Endothelial cell of umbilical vein (primary cell): ENCODE results near the gene ACOT13. TPM values are rescaled to one million over a fixed set of nuclear protein-coding genes. Genes with fewer than 3 reads are reported as not detected.

ENCODE experiments used
- BruUV-seq: library from RNA; stranded (reverse); fragments of 400-500 nt; replicated peaks from 2 replicates; lab custom pipeline; 2021; lab: Mats Ljungman, UMichigan
- CTCF ChIA-PET: fragments of 300-600, 350-600 bp; sonication (Branson Sonifier 250); formaldehyde crosslinking; loops from one replicate; lab custom pipeline; 2021; ENCODE audit warnings: antibody characterized with exemption, inconsistent platforms; lab: Charles Lee
- POLR2A ChIA-PET: fragments of 300-600, 350-600 bp; sonication (Branson Sonifier 250); formaldehyde crosslinking; loops from one replicate; lab custom pipeline; 2021; ENCODE audit warnings: antibody characterized with exemption, inconsistent platforms; lab: Charles Lee
- DNase-seq: peaks from one replicate; pipeline ENCODE4 v3.0.0-alpha.2; 2011; ENCODE audit warnings: low read depth, low spot score
- FAIRE-seq: peaks from 2 replicates; lab custom pipeline; 2011; peaks lifted over from hg19 to GRCh38; lab: Jason Lieb, UNC
- H2AFZ ChIP-seq: 2 replicates; pipeline ENCODE4 v1.6.0; 2012; ENCODE audit warnings: low read depth, low read length, control low read depth, inconsistent platforms
- H3K27ac ChIP-seq: 2 replicates; pipeline ENCODE4 v1.5.1; 2011; ENCODE audit warnings: low read depth, mild to moderate bottlenecking, control low read depth, low read length, moderate library complexity; ENCODE audit not compliant: insufficient read depth
- H3K27me3 ChIP-seq, 2 experiments: 2 replicates each; pipeline versions ENCODE4 v1.6.0 to v1.6.1; 2011; ENCODE audit warnings: low read length in 2 of 2, mixed read lengths in 1 of 2; ENCODE audit not compliant: control insufficient read depth in 2 of 2, insufficient read depth in 2 of 2
- H3K36me3 ChIP-seq, 2 experiments: 2 replicates in 1 of 2; 3 replicates in 1 of 2; pipeline ENCODE4 v1.5.1; 2011; ENCODE audit warnings: low read length in 2 of 2, mild to moderate bottlenecking in 1 of 2, moderate library complexity in 1 of 2; ENCODE audit not compliant: control insufficient read depth in 2 of 2, insufficient read depth in 2 of 2; ENCODE audit errors: extremely low read depth in 1 of 2
- H3K4me1 ChIP-seq: 3 replicates; pipeline ENCODE4 v1.5.1; 2011; ENCODE audit warnings: mild to moderate bottlenecking, low read length; ENCODE audit not compliant: control insufficient read depth, insufficient read depth; ENCODE audit errors: extremely low read depth
- H3K4me2 ChIP-seq: 2 replicates; pipeline ENCODE4 v1.6.1; 2011; ENCODE audit warnings: low read length, control low read depth, mixed read lengths; ENCODE audit not compliant: insufficient read depth
- H3K4me3 ChIP-seq, 3 experiments: fragments of 200-600 bp in 1 of 3; sonication (generic), shearing (Covaris generic) in 1 of 3; replicated peaks in 1 of 3; 2 replicates each; pipeline ENCODE4 v1.5.1; 2011 to 2016; ENCODE audit warnings: control low read depth in 3 of 3, low read length in 3 of 3, mild to moderate bottlenecking in 2 of 3, inconsistent platforms in 1 of 3, low read depth in 1 of 3, moderate library complexity in 1 of 3; ENCODE audit not compliant: insufficient read depth in 1 of 3
- H3K79me2 ChIP-seq: 2 replicates; pipeline ENCODE4 v1.6.0; 2012; ENCODE audit warnings: low read length, inconsistent platforms; ENCODE audit not compliant: control insufficient read depth, insufficient read depth
- H3K9ac ChIP-seq: replicated peaks from 2 replicates; pipeline ENCODE3; 2011; ENCODE audit warnings: low read length, control low read depth; ENCODE audit not compliant: insufficient read depth; ENCODE audit errors: extremely low read depth
- H3K9me1 ChIP-seq: replicated peaks from 3 replicates; pipeline ENCODE4 v1.6.0; 2011; ENCODE audit warnings: mild to moderate bottlenecking, low read length; ENCODE audit not compliant: control insufficient read depth, insufficient read depth; ENCODE audit errors: extremely low read depth
- H3K9me3 ChIP-seq: replicated peaks from 2 replicates; pipeline ENCODE4 v1.5.1; 2012; ENCODE audit warnings: low read length, inconsistent platforms; ENCODE audit not compliant: control insufficient read depth, insufficient read depth
- H4K20me1 ChIP-seq: replicated peaks from 2 replicates; pipeline ENCODE3; 2011; ENCODE audit warnings: mild to moderate bottlenecking, low read length; ENCODE audit not compliant: control insufficient read depth, insufficient read depth; ENCODE audit errors: extremely low read depth
- EZH2 ChIP-seq: IDR thresholded peaks from 2 replicates; pipeline ENCODE4 v1.6.1; 2012; ENCODE audit warnings: borderline replicate concordance, low read depth, mild to moderate bottlenecking, moderate library complexity, low read length, inconsistent platforms; ENCODE audit not compliant: severe bottlenecking
- FOS ChIP-seq: IDR thresholded peaks from 2 replicates; pipeline ENCODE4 v1.6.1; 2011; ENCODE audit warnings: mild to moderate bottlenecking, low read length, moderate library complexity, borderline replicate concordance; ENCODE audit not compliant: insufficient read depth
- GATA2 ChIP-seq: IDR thresholded peaks from 2 replicates; pipeline ENCODE4 v1.7.0; 2011; ENCODE audit warnings: low read depth, mild to moderate bottlenecking, moderate library complexity, mixed read lengths, low read length; ENCODE audit not compliant: insufficient read length, insufficient read depth
- JUN ChIP-seq: IDR thresholded peaks from 2 replicates; pipeline ENCODE4 v1.6.1; 2011; ENCODE audit warnings: borderline replicate concordance, low read depth; ENCODE audit not compliant: insufficient read length, insufficient read depth
- MYC ChIP-seq: IDR thresholded peaks from one replicate; pipeline ENCODE4 v1.6.1; 2011; ENCODE audit warnings: mild to moderate bottlenecking, low read depth, low read length
- POLR2A ChIP-seq: IDR thresholded peaks from 2 replicates; pipeline ENCODE4 v1.6.1; 2012; ENCODE audit warnings: low read depth, mild to moderate bottlenecking, control low read depth, low read length
- POLR2AphosphoS5 ChIP-seq: IDR thresholded peaks from 2 replicates; pipeline ENCODE4 v1.6.1; 2012; ENCODE audit warnings: low read depth, mild to moderate bottlenecking, control low read depth, low read length, moderate library complexity; ENCODE audit not compliant: insufficient read depth
- dilution Hi-C: fragments of 300-500 bp; cut with MboI; formaldehyde crosslinking; loops from one replicate; pipeline ENCODE4 v1.15.0; 2019; ENCODE audit warnings: low sequenced_read_pairs; ENCODE audit not compliant: extremely low pct_ligation_motif_present
- intact Hi-C: fragments of 100-400 bp; cut with micrococcal nuclease; formaldehyde crosslinking; loops from one replicate; pipeline ENCODE4 v1.10.0; 2022
- polyA plus RNA-seq, 4 experiments: library from polyadenylated mRNA; depleted of rRNA in 3 of 4; stranded (reverse) in 3 of 4; unstranded in 1 of 4; fragments of >200 nt; gene quantifications; 2 replicates each; pipeline versions ENCODE4 v1.2.1 to v1.2.3, GENCODE V29; 2011 to 2012; ENCODE audit warnings: missing spikeins in 1 of 4
- total RNA-seq: library from RNA; stranded (reverse); gene quantifications from 2 replicates; pipeline ENCODE4 v1.2.3, GENCODE V29; 2021
- TF ChIP-seq, protein P1 (sequence below): IDR thresholded peaks from 2 replicates; pipeline ENCODE4 v1.6.1; 2011; ENCODE audit not compliant: insufficient read depth, insufficient read length
- TF ChIP-seq, protein P2 (sequence below), 2 donors: IDR thresholded peaks; 1 replicate in 1 of 2; 2 replicates in 1 of 2; pipeline ENCODE4 v1.5.1; 2011; ENCODE audit warnings: low read length in 2 of 2, mild to moderate bottlenecking in 2 of 2, moderate library complexity in 2 of 2, control low read depth in 1 of 2, inconsistent platforms in 1 of 2, low read depth in 1 of 2; ENCODE audit not compliant: insufficient read depth in 1 of 2; ENCODE audit errors: extremely low read depth in 1 of 2

ACOT13 gene
- total and polyA plus RNA-seq, 2 donors (not counting 3 experiments of a cell fraction or from before 2014, with no cell fraction given) = 7.7 to 24.1 TPM

DNA sequence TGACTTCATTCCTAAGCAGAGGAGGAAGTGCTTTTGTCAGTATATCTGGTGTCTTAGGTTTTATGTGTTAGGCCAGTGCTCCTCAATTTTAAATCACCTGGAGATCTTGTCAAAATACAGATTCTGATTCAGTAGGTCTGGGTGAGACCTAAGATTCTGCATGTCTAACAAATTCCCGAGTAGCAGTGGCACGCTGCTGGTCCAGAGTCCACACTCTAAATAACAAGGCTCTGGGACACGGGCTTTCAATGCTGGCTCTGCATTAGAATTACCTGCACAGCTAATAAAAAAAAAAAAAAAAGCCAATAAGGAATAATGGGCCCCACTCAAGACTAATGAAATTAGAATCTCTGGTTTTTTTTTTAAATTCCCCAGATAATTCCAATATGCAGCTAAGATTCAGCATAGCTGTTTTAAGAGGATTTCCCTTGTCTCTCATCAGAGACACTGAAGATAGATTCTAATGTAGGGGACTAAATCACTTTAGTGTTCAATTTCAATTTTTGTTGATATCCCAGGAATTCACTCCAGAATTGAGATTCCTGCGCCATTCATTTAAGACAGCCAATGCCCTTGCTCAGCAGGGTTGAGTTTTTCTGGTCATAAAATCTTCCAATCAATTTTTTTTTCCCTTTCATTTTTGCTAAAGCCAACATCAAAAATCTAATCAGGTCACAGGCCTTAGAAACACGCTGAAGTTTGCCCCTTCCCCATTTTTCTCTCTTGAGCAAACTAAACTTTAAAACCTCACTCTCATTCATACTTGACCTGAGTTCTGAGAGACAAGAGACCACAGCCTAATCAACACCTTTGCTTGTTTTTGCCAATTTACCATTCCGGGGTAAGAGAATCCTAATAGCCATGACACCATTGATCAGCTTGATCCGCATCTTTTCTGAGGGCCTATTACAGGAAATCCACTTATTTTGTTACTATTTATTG is 2.6 kb upstream of the ACOT13 start:
- CTCF ChIA-PET = interaction anchor here (1.1 kb wide), 1 partner anchor 83 kb away, joined by 4 read pairs; no protein-coding TSS in a partner anchor
- no peaks in the 10 kb centered on the region for H4K20me1 ChIP-seq
- no peaks in the 10 kb centered on the region for H3K27me3 ChIP-seq
- no peak overlapping the region for H3K9ac ChIP-seq
- FAIRE-seq (no peak), DNase-seq (no peak)
- H3K9me3 ChIP-seq = no peaks in the 10 kb centered on the region
- dilution Hi-C loops (no loop called here), intact Hi-C loops (no loop called here)
- H3K4me3 ChIP-seq = no peak overlapping the region
- peaks cover 23% of the 10 kb centered on the region for H3K79me2 ChIP-seq
- peaks cover 13% of the 10 kb centered on the region for H3K4me1 ChIP-seq
- no peak overlapping the region for H3K27ac ChIP-seq
- H3K36me3 ChIP-seq = peaks cover 4 to 8% of the 10 kb centered on the region in 2 experiments
- POLR2A ChIA-PET = interaction anchor here (0.6 kb wide), 1 partner anchor 12 kb away, joined by 5 read pairs; no protein-coding TSS in a partner anchor
- H2AFZ ChIP-seq = no peak overlapping the region
- TF ChIP-seq MYC (no peak), POLR2A (no peak), FOS (no peak), POLR2AphosphoS5 (no peak), JUN (no peak), EZH2 (no peak), GATA2 (no peak)
- TF ChIP-seq, protein P1, sequence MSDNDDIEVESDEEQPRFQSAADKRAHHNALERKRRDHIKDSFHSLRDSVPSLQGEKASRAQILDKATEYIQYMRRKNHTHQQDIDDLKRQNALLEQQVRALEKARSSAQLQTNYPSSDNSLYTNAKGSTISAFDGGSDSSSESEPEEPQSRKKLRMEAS = no peak
- TF ChIP-seq, protein P2, sequence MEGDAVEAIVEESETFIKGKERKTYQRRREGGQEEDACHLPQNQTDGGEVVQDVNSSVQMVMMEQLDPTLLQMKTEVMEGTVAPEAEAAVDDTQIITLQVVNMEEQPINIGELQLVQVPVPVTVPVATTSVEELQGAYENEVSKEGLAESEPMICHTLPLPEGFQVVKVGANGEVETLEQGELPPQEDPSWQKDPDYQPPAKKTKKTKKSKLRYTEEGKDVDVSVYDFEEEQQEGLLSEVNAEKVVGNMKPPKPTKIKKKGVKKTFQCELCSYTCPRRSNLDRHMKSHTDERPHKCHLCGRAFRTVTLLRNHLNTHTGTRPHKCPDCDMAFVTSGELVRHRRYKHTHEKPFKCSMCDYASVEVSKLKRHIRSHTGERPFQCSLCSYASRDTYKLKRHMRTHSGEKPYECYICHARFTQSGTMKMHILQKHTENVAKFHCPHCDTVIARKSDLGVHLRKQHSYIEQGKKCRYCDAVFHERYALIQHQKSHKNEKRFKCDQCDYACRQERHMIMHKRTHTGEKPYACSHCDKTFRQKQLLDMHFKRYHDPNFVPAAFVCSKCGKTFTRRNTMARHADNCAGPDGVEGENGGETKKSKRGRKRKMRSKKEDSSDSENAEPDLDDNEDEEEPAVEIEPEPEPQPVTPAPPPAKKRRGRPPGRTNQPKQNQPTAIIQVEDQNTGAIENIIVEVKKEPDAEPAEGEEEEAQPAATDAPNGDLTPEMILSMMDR (IDR thresholded peaks at IDR 0.05; ENCODE audit: extremely low read depth in 1 of 2, insufficient read depth in 1 of 2, low read depth in 1 of 2, low read length in 2 of 2) = no peak
- no TSS peak for BruUV-seq
- H3K4me2 ChIP-seq = no peak overlapping the region
- H3K9me1 ChIP-seq = no peaks in the 10 kb centered on the region
